KOPT-K1 (cell line): Measurements from ENCODE around the gene METTL14.
"Not testable (repeated sequence)": the region's sequence is repeated elsewhere in the genome, so short reads cannot be mapped to it uniquely, and the experiment has no call there.

Experiments
- H3K27ac ChIP-seq: fragments of 200-600 bp; sonication (generic); 2 replicates; pipeline ENCODE4 v1.5.1; 2016; ENCODE audit warnings: antibody characterized with exemption, mild to moderate bottlenecking, low read depth, low read length; ENCODE audit not compliant: poor library complexity, severe bottlenecking
- H3K36me3 ChIP-seq: fragments of 200-600 bp; sonication (generic); 2 replicates; pipeline ENCODE4 v1.5.1; 2017; ENCODE audit warnings: antibody characterized with exemption, mild to moderate bottlenecking, low read length, moderate library complexity; ENCODE audit not compliant: insufficient read depth
- H3K9me3 ChIP-seq: fragments of 200-600 bp; sonication (generic); 2 replicates; pipeline ENCODE4 v1.5.1; 2017; ENCODE audit warnings: antibody characterized with exemption, low read length, mild to moderate bottlenecking; ENCODE audit not compliant: insufficient read depth, poor library complexity, severe bottlenecking

Gene METTL14

GRCh38 chr4:118684873-118685811 is at the start of gene METTL14:
METTL14 (plus strand) TSS chr4:118685392; CDS start chr4:118685535, 143 bp downstream.
- Histone ChIP-seq H3K27ac (peak within 1 kb of the TSS; percentile 69), H3K36me3 (peaks cover 22% of the 10 kb centered on the region), H3K9me3 (no peaks in the 10 kb centered on the region)

DNA sequence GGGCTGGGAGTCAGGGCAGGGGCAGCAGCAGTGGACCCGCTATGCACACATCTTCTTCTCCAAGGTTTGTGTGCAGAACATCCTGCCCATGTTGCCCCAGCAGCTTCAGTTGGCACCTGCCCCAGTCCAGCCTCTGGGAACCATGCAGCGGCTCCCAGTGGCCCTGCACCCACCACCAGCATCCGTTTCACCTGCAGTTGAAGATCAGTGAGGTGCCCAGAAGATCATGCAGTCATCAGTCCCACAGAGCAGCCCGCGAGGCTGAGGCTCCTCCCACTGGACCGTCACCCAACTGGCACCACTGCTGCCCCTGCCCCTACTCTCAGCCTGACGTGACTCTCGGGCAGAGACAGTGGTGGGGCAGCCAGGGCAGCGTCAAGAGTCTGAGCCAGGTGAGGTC is 49.1 kb upstream of the METTL14 start:
- H3K36me3 ChIP-seq, H3K9me3 ChIP-seq, H3K27ac ChIP-seq: not testable (repeated sequence)

- not testable (repeated sequence) for H3K9me3 ChIP-seq, H3K36me3 ChIP-seq, H3K27ac ChIP-seq
Measured at GRCh38 chr4:118664665-118665064, 20.5 kb upstream of the METTL14 start.

GRCh38 chr4:118669220-118669619 is 16.0 kb upstream of the METTL14 start:
- not testable (repeated sequence) for H3K27ac ChIP-seq, H3K9me3 ChIP-seq, H3K36me3 ChIP-seq

GRCh38 chr4:118670968-118671367 is 14.2 kb upstream of the METTL14 start:
- not testable (repeated sequence) for H3K27ac ChIP-seq, H3K9me3 ChIP-seq

DNA sequence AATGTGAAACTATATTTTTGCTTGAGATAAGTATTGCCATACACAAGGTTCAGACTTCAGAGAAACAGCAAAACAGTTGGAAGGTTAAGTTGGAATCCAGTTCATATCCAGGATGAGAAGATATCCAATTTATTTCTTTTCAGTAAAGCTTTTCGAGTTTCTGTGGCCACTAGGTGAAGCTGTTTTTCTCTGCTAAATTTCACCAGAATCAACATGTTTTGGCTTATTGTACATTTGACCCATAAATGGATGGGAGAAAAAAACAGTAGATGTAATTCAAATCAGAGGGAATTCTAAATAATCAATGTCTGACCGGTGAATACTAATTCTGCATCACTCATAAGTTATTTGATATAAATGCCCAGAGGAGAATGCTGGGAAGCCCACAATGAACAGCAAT is 9.1 kb upstream of the METTL14 start:
- Histone ChIP-seq H3K36me3 (no peaks in the 10 kb centered on the region), H3K27ac (no peak overlapping the region)

More at GRCh38 chr4:118670968-118671367, 14.2 kb upstream of the METTL14 start:
- H3K36me3 ChIP-seq = not testable (repeated sequence)

GRCh38 chr4:118680808-118681207 is 4.4 kb upstream of the METTL14 start:
- Histone ChIP-seq H3K36me3 (no peaks in the 10 kb centered on the region), H3K27ac (no peak overlapping the region), H3K9me3 (no peaks in the 10 kb centered on the region)

More for the DNA sequence above, 9.1 kb upstream of the METTL14 start:
- H3K9me3 ChIP-seq = no peaks in the 10 kb centered on the region

GRCh38 chr4:118682928-118683327 is 2.3 kb upstream of the METTL14 start:
- Histone ChIP-seq H3K9me3 (no peaks in the 10 kb centered on the region), H3K36me3 (peaks cover 3% of the 10 kb centered on the region), H3K27ac (no peak overlapping the region)

DNA sequence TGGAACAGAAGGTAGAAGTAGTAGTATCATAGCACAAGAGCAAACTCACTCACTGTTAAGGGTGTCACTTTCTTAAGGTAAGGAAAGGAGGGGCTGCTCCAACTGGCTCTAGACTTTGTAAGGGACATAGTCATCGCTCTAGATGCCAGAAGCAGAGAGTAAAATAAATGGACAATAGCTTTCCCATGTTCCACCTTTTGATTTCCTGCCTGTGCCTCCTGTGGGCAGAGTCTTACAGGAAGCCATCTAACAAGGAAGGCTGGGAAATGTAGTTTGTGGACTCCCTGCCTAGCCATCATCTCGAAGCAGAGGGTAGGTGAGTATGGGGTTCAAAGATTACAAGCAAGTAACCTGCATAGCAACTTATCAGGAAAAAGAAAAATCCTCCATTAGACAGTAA is 1.7 kb upstream of the METTL14 start:
- Histone ChIP-seq H3K36me3 (peaks cover 9% of the 10 kb centered on the region), H3K9me3 (no peaks in the 10 kb centered on the region), H3K27ac (no peak overlapping the region)

GRCh38 chr4:118703118-118703517 is 17.9 kb downstream of the METTL14 start:
- Histone ChIP-seq H3K36me3 (peaks cover 99% of the 10 kb centered on the region), H3K27ac (no peak overlapping the region), H3K9me3 (no peaks in the 10 kb centered on the region)

DNA sequence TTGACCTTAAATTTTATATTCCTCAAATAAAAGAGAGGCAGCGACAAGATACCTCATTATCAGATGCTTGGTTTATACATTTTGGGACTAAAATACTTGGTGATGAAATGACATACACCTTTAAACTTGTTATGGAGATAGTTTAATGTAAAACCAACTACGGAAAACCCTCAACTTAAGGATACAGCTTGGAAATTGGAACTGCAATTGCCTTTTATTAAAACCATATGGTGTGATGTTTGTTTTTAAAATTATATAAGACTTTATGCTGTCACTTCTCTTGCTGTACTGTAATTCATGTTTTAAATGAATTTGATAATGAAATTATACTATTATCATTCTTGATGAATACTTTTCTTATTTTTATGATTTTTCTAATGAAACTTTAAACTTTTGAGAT is 25.9 kb downstream of the METTL14 start:
- Histone ChIP-seq H3K27ac (no peak overlapping the region), H3K9me3 (no peaks in the 10 kb centered on the region), H3K36me3 (peaks cover 82% of the 10 kb centered on the region)

DNA sequence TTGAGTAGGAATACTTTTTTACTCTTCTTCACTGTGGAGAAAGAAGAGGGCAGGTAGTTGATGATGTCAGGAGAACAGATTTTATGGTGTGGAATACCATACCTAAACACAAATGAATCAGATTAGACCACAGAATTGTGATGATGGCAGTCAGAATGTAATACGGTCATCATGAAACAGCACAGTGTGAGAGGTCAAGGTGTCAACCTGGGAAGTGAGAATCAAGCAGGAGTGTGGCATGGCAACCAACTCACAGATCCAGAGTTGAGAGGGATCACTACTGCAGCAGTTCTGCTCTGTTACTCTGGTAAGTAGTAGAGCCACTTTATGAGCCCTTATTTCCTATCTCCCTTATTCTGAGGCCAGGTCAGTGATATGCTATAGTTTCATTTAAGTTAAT is 27.7 kb downstream of the METTL14 start:
- peaks cover 71% of the 10 kb centered on the region for H3K36me3 ChIP-seq
- no peaks in the 10 kb centered on the region for H3K9me3 ChIP-seq
- no peak overlapping the region for H3K27ac ChIP-seq

DNA sequence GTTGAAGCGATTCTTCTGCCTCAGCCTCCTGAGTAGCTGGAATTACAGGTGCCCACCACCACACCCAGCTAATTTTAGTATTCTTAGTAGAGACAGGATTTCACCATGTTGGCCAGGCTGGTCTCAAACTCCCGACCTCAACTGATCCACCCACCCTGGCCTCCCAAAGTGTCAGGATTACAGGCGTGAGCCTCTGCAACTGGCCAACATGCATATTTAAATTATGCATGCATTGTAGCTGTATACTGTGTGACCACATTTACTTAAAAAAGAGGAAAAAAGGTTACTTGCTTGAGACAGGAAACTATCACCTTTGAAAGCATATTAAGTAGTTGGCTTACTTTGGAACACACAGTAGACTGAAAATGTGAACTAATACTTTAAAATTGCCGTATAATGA is 29.5 kb downstream of the METTL14 start:
- Histone ChIP-seq H3K27ac (no peak overlapping the region), H3K9me3 (no peaks in the 10 kb centered on the region), H3K36me3 (peaks cover 53% of the 10 kb centered on the region)

DNA sequence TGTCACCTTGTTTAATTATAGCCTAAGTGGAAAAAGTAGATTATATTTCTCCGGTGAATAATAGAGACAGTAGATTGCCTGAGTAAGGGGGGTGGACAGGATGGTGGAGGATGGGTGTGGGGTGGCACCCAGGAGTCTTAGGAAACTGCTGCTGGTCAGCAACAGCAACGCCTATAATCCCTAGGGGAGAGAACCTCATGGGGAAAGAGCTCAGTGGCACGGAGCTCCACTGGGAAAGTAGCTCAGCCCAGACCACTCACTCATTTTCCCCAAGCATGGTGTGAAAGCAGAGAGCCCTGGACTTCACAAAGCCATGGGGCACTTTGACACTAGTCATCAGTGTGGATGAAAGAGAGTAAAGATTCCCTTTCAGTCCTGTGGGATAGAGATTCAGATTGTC is 31.1 kb downstream of the METTL14 start:
- Histone ChIP-seq H3K36me3 (peaks cover 42% of the 10 kb centered on the region), H3K9me3 (no peaks in the 10 kb centered on the region)

GRCh38 chr4:118718511-118719170 is 33.4 kb downstream of the METTL14 start:
- H3K9me3 ChIP-seq = no peaks in the 10 kb centered on the region
- H3K27ac ChIP-seq = no peak overlapping the region
- H3K36me3 ChIP-seq = peaks cover 32% of the 10 kb centered on the region

More for the DNA sequence above, 31.1 kb downstream of the METTL14 start:
- H3K27ac ChIP-seq = no peak overlapping the region
